Dedifferentiated amniotic fluid mesenchymal stem cell (primary cell): Measurements from ENCODE around the gene PAM.
A peak's percentile ranks its signal among the peaks of the same experiment; 100 is the strongest.
"Not testable (repeated sequence)": the region's sequence is repeated elsewhere in the genome, so short reads cannot be mapped to it uniquely, and the experiment has no call there.

Source experiments
- DNase-seq: peaks from one replicate; pipeline ENCODE4 v3.0.0-alpha.2; 2016; ENCODE audit errors: extremely low spot score

Gene PAM

GRCh38 chr5:102751903-102752376, 3.2 kb upstream of the PAM start:
- DNase-seq, result not testable (repeated sequence)

GRCh38 chr5:102753889-102754766, 977 bp upstream of the PAM start:
- no peak for DNase-seq

GRCh38 chr5:102755686-102756371, 724 bp downstream of the PAM start:
- DNase-seq, result peak; percentile 78

- no peak for DNase-seq
Measured at GRCh38 chr5:102758576-102758975, 3.5 kb downstream of the PAM start.

GRCh38 chr5:102759289-102759688, 4.2 kb downstream of the PAM start:
- no peak for DNase-seq

GRCh38 chr5:102759700-102760099, 4.6 kb downstream of the PAM start:
- no peak for DNase-seq

GRCh38 chr5:102760815-102761214, 5.7 kb downstream of the PAM start:
- peak; percentile 43 for DNase-seq

- peak; percentile 56 for DNase-seq
Measured at GRCh38 chr5:102762095-102762534, 7.0 kb downstream of the PAM start.

GRCh38 chr5:102762562-102763227, 7.6 kb downstream of the PAM start:
- no peak for DNase-seq

GRCh38 chr5:102763734-102764133, 8.6 kb downstream of the PAM start:
- no peak for DNase-seq

GRCh38 chr5:102764381-102765004, 9.4 kb downstream of the PAM start:
- DNase-seq, result no peak

- DNase-seq, result no peak
Measured at GRCh38 chr5:102765350-102765749, 10.2 kb downstream of the PAM start.

GRCh38 chr5:102766295-102767090, 11.4 kb downstream of the PAM start:
- no peak for DNase-seq

- no peak for DNase-seq
Measured at GRCh38 chr5:102767862-102768261, 12.8 kb downstream of the PAM start.

GRCh38 chr5:102770803-102771202, 15.7 kb downstream of the PAM start:
- DNase-seq, result no peak

- no peak for DNase-seq
Measured at GRCh38 chr5:102771435-102771834, 16.3 kb downstream of the PAM start.

- DNase-seq, result no peak
Measured at GRCh38 chr5:102772273-102772672, 17.2 kb downstream of the PAM start.

GRCh38 chr5:102773133-102773532, 18.0 kb downstream of the PAM start:
- DNase-seq, result no peak

GRCh38 chr5:102775756-102776155, 20.7 kb downstream of the PAM start:
- not testable (repeated sequence) for DNase-seq

GRCh38 chr5:102777099-102777498, 22.0 kb downstream of the PAM start:
- DNase-seq, result no peak

GRCh38 chr5:102778478-102778877, 23.4 kb downstream of the PAM start:
- DNase-seq, result peak; percentile 91
